GM23338 (cell line): ENCODE data around the gene LNX1. TPM values are rescaled to one million over a fixed set of nuclear protein-coding genes. Genes with fewer than 3 reads are reported as not detected.

Source experiments
- ATAC-seq: fragments of 200-7000 bp; cut with Tn5 transposase; 3 replicates; pipeline ENCODE4 v1.9.1; 2020
- DNase-seq: peaks from one replicate; pipeline ENCODE4 v3.0.0-alpha.2; 2015; ENCODE audit warnings: low spot score
- H2AFZ ChIP-seq: fragments of 200-600 bp; sonication (generic); 2 replicates; pipeline ENCODE4 v1.8.0; 2016; ENCODE audit warnings: antibody characterized with exemption, mild to moderate bottlenecking, moderate library complexity
- H3F3A ChIP-seq: fragments of 200-600 bp; sonication (generic); replicated peaks from 2 replicates; pipeline ENCODE4 v1.8.0; 2017; ENCODE audit warnings: antibody characterized with exemption, mixed run types, low read depth
- H3K27ac ChIP-seq: fragments of 200-600 bp; sonication (generic); 2 replicates; pipeline ENCODE4 v1.6.1; 2016; ENCODE audit warnings: low read depth
- H3K27me3 ChIP-seq: fragments of 200-600 bp; sonication (generic); 2 replicates; pipeline ENCODE4 v1.8.0; 2016; ENCODE audit warnings: mild to moderate bottlenecking, mixed run types, moderate library complexity; ENCODE audit not compliant: insufficient read depth
- H3K36me3 ChIP-seq: fragments of 200-600 bp; sonication (generic); 2 replicates; pipeline ENCODE4 v1.8.0; 2016; ENCODE audit warnings: mild to moderate bottlenecking; ENCODE audit not compliant: insufficient read depth
- H3K4me1 ChIP-seq: fragments of 200-600 bp; sonication (generic); 2 replicates; pipeline ENCODE4 v1.8.0; 2016; ENCODE audit warnings: mild to moderate bottlenecking, moderate library complexity; ENCODE audit not compliant: insufficient read depth
- H3K4me2 ChIP-seq: fragments of 200-600 bp; sonication (generic); 2 replicates; pipeline ENCODE4 v1.7.1; 2017; ENCODE audit warnings: mixed run types
- H3K4me3 ChIP-seq: fragments of 200-600 bp; sonication (generic); 2 replicates; pipeline ENCODE4 v1.6.1; 2016; ENCODE audit warnings: mixed run types
- H3K79me2 ChIP-seq: fragments of 200-600 bp; sonication (generic); replicated peaks from 2 replicates; pipeline ENCODE4 v1.8.0; 2017; ENCODE audit warnings: mild to moderate bottlenecking; ENCODE audit not compliant: insufficient read depth
- H3K9me2 ChIP-seq: fragments of 200-600 bp; sonication (generic); 2 replicates; pipeline ENCODE4 v1.8.0; 2017; ENCODE audit not compliant: insufficient read depth
- H4K20me1 ChIP-seq: fragments of 200-600 bp; sonication (generic); replicated peaks from 2 replicates; pipeline ENCODE4 v1.8.0; 2017; ENCODE audit warnings: mild to moderate bottlenecking; ENCODE audit not compliant: insufficient read depth
- H3K27ac Mint-ChIP-seq: 2 replicates; pipeline ENCODE4 v1.8.0; 2020; ENCODE audit warnings: inconsistent platforms, mild to moderate bottlenecking, moderate library complexity, mixed read lengths
- H3K27me3 Mint-ChIP-seq: 3 replicates; pipeline ENCODE4 v1.8.0; 2022; ENCODE audit warnings: low read depth, mild to moderate bottlenecking, moderate library complexity, mixed read lengths, inconsistent platforms; ENCODE audit not compliant: insufficient read depth, poor library complexity
- H3K36me3 Mint-ChIP-seq: 3 replicates; pipeline ENCODE4 v1.8.0; 2021; ENCODE audit warnings: low read depth, mild to moderate bottlenecking, inconsistent platforms, moderate library complexity, mixed read lengths
- H3K4me1 Mint-ChIP-seq: 3 replicates; pipeline ENCODE4 v1.8.0; 2020; ENCODE audit warnings: mild to moderate bottlenecking, inconsistent platforms, mixed read lengths
- H3K4me3 Mint-ChIP-seq: 3 replicates; pipeline ENCODE4 v1.8.0; 2021; ENCODE audit warnings: moderate library complexity, mild to moderate bottlenecking, inconsistent platforms, mixed read lengths
- H3K9me3 Mint-ChIP-seq: 3 replicates; pipeline ENCODE4 v1.8.0; 2020; ENCODE audit warnings: moderate library complexity, mild to moderate bottlenecking, inconsistent platforms, mixed read lengths
- CREB1 ChIP-seq: fragments of 250-450 bp; sonication (Bioruptor Pico); IDR thresholded peaks from 2 replicates; pipeline ENCODE4 v1.5.0; 2020; ENCODE audit warnings: low read depth, mild to moderate bottlenecking, moderate library complexity
- CTCF ChIP-seq, 2 experiments: fragments of 200-600 bp in 1 of 2; sonication (generic) in 1 of 2; conservative IDR thresholded peaks; 2 replicates each; pipeline versions ENCODE4 v1.5.1 to v1.6.1; 2016 to 2017; ENCODE audit warnings: antibody characterized with exemption in 2 of 2, low read depth in 2 of 2, mild to moderate bottlenecking in 2 of 2, moderate library complexity in 1 of 2
- ETS1 ChIP-seq: IDR thresholded peaks from 2 replicates; pipeline ENCODE4 v1.6.1; 2016; ENCODE audit warnings: antibody characterized with exemption
- EZH2phosphoT487 ChIP-seq: fragments of 200-600 bp; sonication (generic); IDR thresholded peaks from one replicate; pipeline ENCODE4 v1.8.1; 2018; ENCODE audit warnings: antibody characterized with exemption; ENCODE audit not compliant: unreplicated experiment
- JUNB ChIP-seq: IDR thresholded peaks from one replicate; pipeline ENCODE4 v1.6.1; 2016; ENCODE audit warnings: antibody characterized with exemption; ENCODE audit not compliant: unreplicated experiment
- NANOG ChIP-seq: IDR thresholded peaks from 2 replicates; pipeline ENCODE4 v1.6.1; 2016; ENCODE audit warnings: antibody characterized with exemption, borderline replicate concordance
- POLR2AphosphoS5 ChIP-seq: IDR thresholded peaks from 2 replicates; pipeline ENCODE4 v1.6.1; 2016; ENCODE audit warnings: antibody characterized with exemption, low read depth
- REST ChIP-seq: IDR thresholded peaks from one replicate; pipeline ENCODE4 v1.6.1; 2018; ENCODE audit warnings: antibody characterized with exemption; ENCODE audit not compliant: unreplicated experiment
- STAT1 ChIP-seq: IDR thresholded peaks from one replicate; pipeline ENCODE4 v1.6.1; 2016; ENCODE audit warnings: antibody characterized with exemption; ENCODE audit not compliant: unreplicated experiment
- ZNF331 ChIP-seq: fragments of 250-450 bp; sonication (Bioruptor Pico); IDR thresholded peaks from 2 replicates; pipeline ENCODE4 v1.5.0; 2020; ENCODE audit warnings: low read depth, mild to moderate bottlenecking, moderate library complexity
- ZNF462 ChIP-seq: fragments of 250-450 bp; sonication (Bioruptor Pico); IDR thresholded peaks from 2 replicates; pipeline ENCODE4 v1.5.0; 2020; ENCODE audit warnings: mild to moderate bottlenecking, moderate library complexity
- polyA plus RNA-seq: library from polyadenylated mRNA; unstranded; fragments of >200 nt; fragmentation: Nextera tagmentation; extraction: Ambion mirVana; gene quantifications from 2 replicates; pipeline ENCODE4 v1.2.1, GENCODE V29; 2016
- total RNA-seq: library from RNA; depleted of rRNA; stranded (reverse); fragments of >200 nt; shearing (Covaris generic); gene quantifications from 2 replicates; pipeline ENCODE4 v1.2.3, GENCODE V29; 2014

The LNX1 gene
- total and polyA plus RNA-seq, 2 experiments from 2014 or later = 5.4 to 6.4 TPM

GRCh38 chr4:53590187-53590586 is 1.1 kb downstream of the LNX1 start:
- H3K4me1 Mint-ChIP-seq = peaks cover 46% of the 10 kb centered on the region
- no peak overlapping the region for H3K27ac Mint-ChIP-seq
- H3K27ac ChIP-seq = no peak overlapping the region
- no peaks in the 10 kb centered on the region for H3K27me3 ChIP-seq
- no peaks in the 10 kb centered on the region; the same call in 2 of the 3 replicates for H3K9me3 Mint-ChIP-seq
- no peak for DNase-seq
- peaks cover 16% of the 10 kb centered on the region for H3K4me1 ChIP-seq
- no peaks in the 10 kb centered on the region for H3K79me2 ChIP-seq
- no peak for TF ChIP-seq JUNB
- TF ChIP-seq REST = no peak
- TF ChIP-seq CTCF (conservative IDR thresholded peaks at IDR 0.05; ENCODE audit: low read depth in 2 of 2) = no peak
- TF ChIP-seq POLR2AphosphoS5 = no peak
- no peak for TF ChIP-seq ZNF462 (CRISPR knock-in tag)
- no peak for TF ChIP-seq CREB1 (CRISPR knock-in tag)
- TF ChIP-seq EZH2phosphoT487 = no peak
- TF ChIP-seq ETS1 = no peak
- TF ChIP-seq NANOG = no peak
- no peak for TF ChIP-seq STAT1
- no peak for TF ChIP-seq ZNF331 (CRISPR knock-in tag)
- no peaks in the 10 kb centered on the region for H3K36me3 ChIP-seq
- peak overlapping the region; percentile 84 for H3K4me2 ChIP-seq
- 0 out of 2 replicates have a peak, but pooled peaks cover 5% of the 10 kb centered on the region for H3K9me2 ChIP-seq
- no peaks in the 10 kb centered on the region for H3F3A ChIP-seq
- H3K4me3 Mint-ChIP-seq = peak overlapping the region; percentile 70
- H3K36me3 Mint-ChIP-seq = no peaks in the 10 kb centered on the region
- H3K4me3 ChIP-seq = peak overlapping the region; percentile 60
- peaks cover 8% of the 10 kb centered on the region for H3K27me3 Mint-ChIP-seq
- H2AFZ ChIP-seq = no peak overlapping the region
- no peaks in the 10 kb centered on the region for H4K20me1 ChIP-seq
- ATAC-seq = no peak
